ENCODE results near the gene PIAS1. TPM values are rescaled to one million over a fixed set of nuclear protein-coding genes. Genes with fewer than 3 reads are reported as not detected.

Gene PIAS1
- total RNA-seq, 1 donor from 2014 or later = 67.8 TPM

- H3K27ac Mint-ChIP-seq (ENCODE audit: unreplicated experiment) = no peak overlapping the region
- TF ChIP-seq, protein P1, sequence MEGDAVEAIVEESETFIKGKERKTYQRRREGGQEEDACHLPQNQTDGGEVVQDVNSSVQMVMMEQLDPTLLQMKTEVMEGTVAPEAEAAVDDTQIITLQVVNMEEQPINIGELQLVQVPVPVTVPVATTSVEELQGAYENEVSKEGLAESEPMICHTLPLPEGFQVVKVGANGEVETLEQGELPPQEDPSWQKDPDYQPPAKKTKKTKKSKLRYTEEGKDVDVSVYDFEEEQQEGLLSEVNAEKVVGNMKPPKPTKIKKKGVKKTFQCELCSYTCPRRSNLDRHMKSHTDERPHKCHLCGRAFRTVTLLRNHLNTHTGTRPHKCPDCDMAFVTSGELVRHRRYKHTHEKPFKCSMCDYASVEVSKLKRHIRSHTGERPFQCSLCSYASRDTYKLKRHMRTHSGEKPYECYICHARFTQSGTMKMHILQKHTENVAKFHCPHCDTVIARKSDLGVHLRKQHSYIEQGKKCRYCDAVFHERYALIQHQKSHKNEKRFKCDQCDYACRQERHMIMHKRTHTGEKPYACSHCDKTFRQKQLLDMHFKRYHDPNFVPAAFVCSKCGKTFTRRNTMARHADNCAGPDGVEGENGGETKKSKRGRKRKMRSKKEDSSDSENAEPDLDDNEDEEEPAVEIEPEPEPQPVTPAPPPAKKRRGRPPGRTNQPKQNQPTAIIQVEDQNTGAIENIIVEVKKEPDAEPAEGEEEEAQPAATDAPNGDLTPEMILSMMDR (IDR thresholded peaks at IDR 0.05; ENCODE audit: unreplicated experiment) = no peak
- H3K4me1 Mint-ChIP-seq (ENCODE audit: unreplicated experiment) = no peaks in the 10 kb centered on the region
- no peaks in the 10 kb centered on the region for H3K27me3 Mint-ChIP-seq (ENCODE audit: unreplicated experiment)
- no peaks in the 10 kb centered on the region for H3K9me3 Mint-ChIP-seq (ENCODE audit: unreplicated experiment)
- no peak overlapping the region for H3K4me3 Mint-ChIP-seq (ENCODE audit: unreplicated experiment)
- H3K36me3 Mint-ChIP-seq (ENCODE audit: low read depth, unreplicated experiment) = peaks cover 13% of the 10 kb centered on the region
- no peak for DNase-seq (ENCODE audit: low spot score)
Observed at GRCh38 chr15:68173119-68173518, 119.0 kb downstream of the PIAS1 start.

DNA sequence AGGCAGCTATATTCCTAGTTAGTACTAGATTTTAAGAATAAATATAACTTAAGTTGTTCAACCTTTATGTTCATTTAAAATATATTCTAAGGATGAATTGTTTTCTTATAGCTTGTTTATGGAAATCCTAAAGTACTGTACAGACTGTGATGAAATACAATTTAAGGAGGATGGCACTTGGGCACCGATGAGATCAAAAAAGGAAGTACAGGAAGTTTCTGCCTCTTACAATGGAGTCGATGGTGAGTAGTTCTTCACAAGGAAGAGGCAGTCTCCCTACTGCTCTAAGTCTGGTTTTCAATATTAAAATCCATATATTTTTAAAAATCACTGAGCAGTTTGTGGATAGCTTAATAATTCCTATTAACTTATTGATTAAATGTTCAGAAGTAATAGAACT lies 121.4 kb downstream of the PIAS1 start:
- H3K27me3 Mint-ChIP-seq (ENCODE audit: unreplicated experiment) = no peaks in the 10 kb centered on the region
- no peak overlapping the region for H3K4me3 Mint-ChIP-seq (ENCODE audit: unreplicated experiment)
- DNase-seq (ENCODE audit: low spot score) = no peak
- no peaks in the 10 kb centered on the region for H3K4me1 Mint-ChIP-seq (ENCODE audit: unreplicated experiment)
- TF ChIP-seq, protein P1 (IDR thresholded peaks at IDR 0.05; ENCODE audit: unreplicated experiment) = no peak
- no peaks in the 10 kb centered on the region for H3K9me3 Mint-ChIP-seq (ENCODE audit: unreplicated experiment)
- H3K36me3 Mint-ChIP-seq (ENCODE audit: low read depth, unreplicated experiment) = peaks cover 16% of the 10 kb centered on the region
- H3K27ac Mint-ChIP-seq (ENCODE audit: unreplicated experiment) = no peak overlapping the region

- no peak for DNase-seq (ENCODE audit: low spot score)
- Mint-ChIP-seq H3K4me3 (ENCODE audit: unreplicated experiment) (no peak overlapping the region), H3K27me3 (ENCODE audit: unreplicated experiment) (peaks cover 2% of the 10 kb centered on the region), H3K36me3 (ENCODE audit: low read depth, unreplicated experiment) (peaks cover 24% of the 10 kb centered on the region), H3K4me1 (ENCODE audit: unreplicated experiment) (no peaks in the 10 kb centered on the region), H3K9me3 (ENCODE audit: unreplicated experiment) (no peaks in the 10 kb centered on the region), H3K27ac (ENCODE audit: unreplicated experiment) (no peak overlapping the region)
- TF ChIP-seq, protein P1 (IDR thresholded peaks at IDR 0.05; ENCODE audit: unreplicated experiment) = no peak
Observed at GRCh38 chr15:68176601-68177000, 122.5 kb downstream of the PIAS1 start.

DNA sequence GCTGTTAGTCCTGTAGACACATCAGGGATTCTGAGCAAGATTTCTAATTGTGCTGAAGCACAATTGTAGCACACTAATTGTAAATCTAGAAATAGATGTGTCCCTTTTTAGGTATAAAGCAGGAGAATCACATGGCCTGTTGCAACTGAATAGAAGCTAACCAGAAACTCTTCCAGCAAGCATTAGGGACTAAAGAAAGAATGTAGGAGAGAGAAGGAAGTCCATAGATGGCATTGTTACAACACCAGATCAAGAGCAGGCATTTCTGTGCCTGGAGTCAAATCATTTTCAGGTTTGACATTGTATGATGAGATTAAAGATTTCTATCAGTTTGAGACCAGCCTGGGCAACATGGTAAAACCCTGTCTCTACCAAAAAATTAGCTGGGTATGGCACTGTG lies 123.6 kb downstream of the PIAS1 start:
- H3K27ac Mint-ChIP-seq (ENCODE audit: unreplicated experiment) = no peak overlapping the region
- TF ChIP-seq, protein P1 (IDR thresholded peaks at IDR 0.05; ENCODE audit: unreplicated experiment) = no peak
- no peaks in the 10 kb centered on the region for H3K4me1 Mint-ChIP-seq (ENCODE audit: unreplicated experiment)
- H3K27me3 Mint-ChIP-seq (ENCODE audit: unreplicated experiment) = peaks cover 2% of the 10 kb centered on the region
- H3K36me3 Mint-ChIP-seq (ENCODE audit: low read depth, unreplicated experiment) = peaks cover 29% of the 10 kb centered on the region
- no peak for DNase-seq (ENCODE audit: low spot score)
- no peak overlapping the region for H3K4me3 Mint-ChIP-seq (ENCODE audit: unreplicated experiment)
- no peaks in the 10 kb centered on the region for H3K9me3 Mint-ChIP-seq (ENCODE audit: unreplicated experiment)

DNA sequence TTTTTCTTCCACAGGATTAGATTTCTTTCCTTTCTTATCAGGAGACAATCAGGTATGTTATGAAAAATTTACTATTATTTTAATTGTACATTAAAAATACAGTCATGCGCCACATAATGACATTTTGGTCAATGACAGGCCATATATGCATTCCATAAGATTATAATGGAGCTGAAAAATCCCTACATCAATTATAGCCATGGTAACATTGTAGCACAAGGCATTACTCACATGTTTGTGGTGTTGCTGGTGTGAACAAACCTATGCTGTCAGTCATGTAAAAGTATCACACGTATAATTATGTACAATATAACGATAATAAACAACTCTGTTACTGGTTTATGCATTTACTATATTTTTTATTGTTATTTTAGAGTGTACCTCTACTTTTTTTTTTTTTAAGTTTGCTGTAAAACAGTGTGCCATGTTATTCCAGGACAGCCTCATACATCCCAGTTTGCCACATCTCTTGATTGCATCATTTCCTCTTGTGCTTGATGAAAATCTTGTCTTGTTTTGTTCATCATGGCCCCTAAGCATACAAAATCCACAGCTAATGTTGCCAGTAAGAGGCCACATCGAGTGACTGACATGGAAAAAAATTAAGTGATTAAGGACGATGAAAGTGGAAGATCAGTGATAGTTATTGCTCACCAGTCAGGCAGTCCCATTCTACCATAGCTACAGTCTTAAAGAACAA lies 129.7 kb downstream of the PIAS1 start:
- Mint-ChIP-seq H3K27me3 (ENCODE audit: unreplicated experiment) (peaks cover 2% of the 10 kb centered on the region), H3K4me3 (ENCODE audit: unreplicated experiment) (no peak overlapping the region), H3K4me1 (ENCODE audit: unreplicated experiment) (no peaks in the 10 kb centered on the region), H3K9me3 (ENCODE audit: unreplicated experiment) (no peaks in the 10 kb centered on the region), H3K36me3 (ENCODE audit: low read depth, unreplicated experiment) (peaks cover 44% of the 10 kb centered on the region), H3K27ac (ENCODE audit: unreplicated experiment) (no peak overlapping the region)
- TF ChIP-seq, protein P1 (IDR thresholded peaks at IDR 0.05; ENCODE audit: unreplicated experiment) = no peak
- no peak for DNase-seq (ENCODE audit: low spot score)
